Thoracic aorta (tissue), 2 donors: ENCODE data around the gene COL1A1. TPM values are rescaled to one million over a fixed set of nuclear protein-coding genes. Genes with fewer than 3 reads are reported as not detected.

ENCODE experiments used
- ATAC-seq: fragments of 150-250 bp; one replicate; pipeline ENCODE4 v1.8.0; 2017; ENCODE audit warnings: low read depth; ENCODE audit not compliant: insufficient number of reproducible peaks, low FRiP score
- DNase-seq: peaks from one replicate; pipeline ENCODE4 v3.0.0-alpha.2; 2020; ENCODE audit warnings: low spot score
- H3K27ac ChIP-seq, 2 donors: fragments of 200-600 bp; sonication (generic); 1 replicate in 1 of 2; 2 replicates in 1 of 2; pipeline ENCODE4 v1.5.1; 2016; ENCODE audit warnings: mild to moderate bottlenecking in 2 of 2, moderate library complexity in 2 of 2
- H3K27me3 ChIP-seq: fragments of 200-600 bp; sonication (generic); replicated peaks from 2 replicates; pipeline ENCODE4 v1.6.0; 2016; ENCODE audit warnings: mild to moderate bottlenecking; ENCODE audit not compliant: insufficient read depth
- H3K36me3 ChIP-seq: fragments of 200-600 bp; sonication (generic); one replicate; pipeline ENCODE4 v1.5.1; 2016
- H3K4me1 ChIP-seq, 2 donors: fragments of 200-600 bp; sonication (generic); 1 replicate in 1 of 2; 2 replicates in 1 of 2; pipeline versions ENCODE4 v1.5.1 to v1.6.0; 2016; ENCODE audit warnings: low read depth in 2 of 2, mild to moderate bottlenecking in 1 of 2; ENCODE audit not compliant: control insufficient read depth in 1 of 2
- H3K4me3 ChIP-seq: fragments of 200-600 bp; sonication (generic); 2 replicates; pipeline ENCODE4 v1.5.1; 2016; ENCODE audit warnings: mild to moderate bottlenecking
- H3K9me3 ChIP-seq: fragments of 200-600 bp; sonication (generic); 2 replicates; pipeline ENCODE4 v1.5.1; 2016
- CTCF ChIP-seq: fragments of 200-600 bp; sonication (generic); IDR thresholded peaks from one replicate; pipeline ENCODE4 v1.5.1; 2019; ENCODE audit warnings: antibody characterized with exemption
- total RNA-seq, 2 donors: library from RNA; depleted of rRNA; stranded (reverse); fragments of >200 nt; gene quantifications; one replicate each; pipeline versions ENCODE4 v1.1.0 to v1.2.3, GENCODE V29; 2016

COL1A1 gene
- total RNA-seq, 2 donors from 2014 or later = 261 to 270 TPM

DNA sequence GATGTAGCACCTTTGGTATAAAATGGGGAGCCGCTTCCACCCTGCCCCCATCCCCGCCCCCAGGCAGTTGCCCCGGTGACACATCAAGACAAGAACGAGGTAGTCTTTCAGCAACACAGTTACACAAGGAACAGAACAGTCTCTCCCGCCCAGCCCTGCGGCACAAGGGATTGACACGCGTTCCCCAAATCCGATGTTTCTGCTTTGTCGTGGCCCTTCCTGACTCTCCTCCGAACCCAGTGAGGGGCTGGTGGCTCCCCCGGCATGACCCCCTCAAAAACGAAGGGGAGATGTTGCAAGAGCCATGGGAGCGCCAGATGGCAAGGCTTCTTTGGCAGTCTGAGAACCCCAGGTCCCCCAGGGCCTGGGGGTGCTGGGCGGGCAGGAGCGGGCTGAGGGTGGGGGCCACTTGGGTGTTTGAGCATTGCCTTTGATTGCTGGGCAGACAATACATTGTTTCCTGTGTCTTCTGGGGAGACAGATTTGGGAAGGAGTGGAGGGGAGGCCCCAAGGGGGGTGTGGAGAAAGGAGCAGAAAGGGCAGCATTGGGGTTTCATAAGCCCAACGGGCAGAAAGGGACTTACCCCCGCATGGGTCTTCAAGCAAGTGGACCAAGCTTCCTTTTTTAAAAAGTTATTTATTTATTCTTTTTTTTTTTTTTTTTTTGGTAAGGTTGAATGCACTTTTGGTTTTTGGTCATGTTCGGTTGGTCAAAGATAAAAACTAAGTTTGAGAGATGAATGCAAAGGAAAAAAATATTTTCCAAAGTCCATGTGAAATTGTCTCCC lies 16.6 kb downstream of the COL1A1 start:
- peaks cover 29% of the 10 kb centered on the region for H3K36me3 ChIP-seq
- ATAC-seq (peak; percentile 41), DNase-seq (peak; percentile 46)
- no peak for TF ChIP-seq CTCF
- H3K27me3 ChIP-seq = no peaks in the 10 kb centered on the region
- peaks cover 12 to 62% of the 10 kb centered on the region in 2 donors for H3K4me1 ChIP-seq
- peak overlapping the region; percentile 86 to 88 for H3K27ac ChIP-seq
- no peaks in the 10 kb centered on the region for H3K9me3 ChIP-seq
- no peak overlapping the region for H3K4me3 ChIP-seq

DNA sequence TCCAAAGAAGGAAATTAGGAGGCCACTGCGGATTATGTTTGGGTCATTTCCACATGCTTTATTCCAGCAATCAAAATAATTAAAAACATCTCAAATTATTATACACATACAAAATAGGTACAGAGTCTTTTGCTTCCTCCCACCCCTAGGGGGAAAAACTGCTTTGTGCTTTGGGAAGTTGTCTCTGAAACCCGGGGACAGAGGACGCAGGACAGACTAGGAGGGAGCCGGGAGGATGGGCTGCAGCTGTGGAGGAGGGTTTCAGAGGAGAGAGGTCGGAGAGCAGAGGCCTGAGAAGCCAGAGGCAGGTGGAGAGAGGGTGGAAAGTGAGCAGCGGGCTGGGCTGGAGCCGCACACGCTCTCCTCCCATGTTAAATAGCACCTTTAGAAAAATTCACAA lies 17.4 kb downstream of the COL1A1 start:
- Histone ChIP-seq H3K27me3 (no peaks in the 10 kb centered on the region), H3K4me3 (peak overlapping the region; percentile 6), H3K27ac (peak overlapping the region; percentile 86 to 88), H3K9me3 (no peaks in the 10 kb centered on the region), H3K4me1 (peaks cover 12 to 62% of the 10 kb centered on the region in 2 donors), H3K36me3 (peaks cover 22% of the 10 kb centered on the region)
- no peak for ATAC-seq
- TF ChIP-seq CTCF = peak; percentile 27
- no peak for DNase-seq

- Histone ChIP-seq H3K9me3 (no peaks in the 10 kb centered on the region), H3K4me3 (peak overlapping the region; percentile 6), H3K36me3 (peaks cover 16% of the 10 kb centered on the region), H3K27me3 (no peaks in the 10 kb centered on the region), H3K4me1 (peaks cover 16 to 62% of the 10 kb centered on the region in 2 donors), H3K27ac (peak overlapping the region; percentile 86 to 88)
- DNase-seq = no peak
- no peak for ATAC-seq
- no peak for TF ChIP-seq CTCF
These were observed 17.9 kb downstream of the COL1A1 start for GRCh38 chr17:50183421-50183994.

DNA sequence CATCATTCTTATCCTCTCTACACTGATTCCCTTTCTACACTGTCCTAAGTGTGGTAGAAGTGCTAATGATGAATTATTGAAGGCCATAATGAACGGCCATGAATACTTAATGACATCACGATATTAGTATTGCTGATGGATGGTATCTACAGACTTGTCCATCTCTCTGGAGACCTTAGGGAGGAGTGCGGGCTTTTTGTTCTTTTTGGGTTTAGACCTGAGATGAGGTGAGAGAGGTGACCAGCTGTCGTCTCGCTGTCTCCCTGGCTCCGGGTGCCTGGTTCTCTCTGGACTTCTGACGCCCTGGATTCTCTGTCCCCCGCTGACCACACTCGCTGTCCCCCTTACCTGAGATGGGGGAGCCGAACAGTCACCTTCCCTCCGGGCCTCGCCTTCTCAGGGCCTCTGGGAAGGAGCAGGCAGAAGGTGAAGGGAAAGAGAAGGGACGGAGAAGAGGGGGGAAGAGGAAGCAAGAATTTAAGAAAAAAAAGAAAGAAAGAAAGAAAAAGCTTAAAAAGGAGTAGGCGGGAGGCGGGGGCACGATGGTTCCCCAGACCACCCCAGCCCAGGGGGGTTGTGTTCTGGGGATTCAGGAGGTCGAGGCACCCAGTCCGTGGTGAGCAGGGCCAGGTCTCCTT lies 18.5 kb downstream of the COL1A1 start:
- H3K27me3 ChIP-seq = no peaks in the 10 kb centered on the region
- H3K9me3 ChIP-seq = no peaks in the 10 kb centered on the region
- H3K36me3 ChIP-seq = peaks cover 11% of the 10 kb centered on the region
- no peak overlapping the region for H3K4me3 ChIP-seq
- H3K27ac ChIP-seq = peak overlapping the region; percentile 86 to 88
- TF ChIP-seq CTCF = no peak
- peaks cover 17 to 58% of the 10 kb centered on the region in 2 donors for H3K4me1 ChIP-seq
- ATAC-seq (no peak), DNase-seq (no peak)
